ENCODE data around the gene PPP1R14C.

GRCh38 chr6:150112233-150112632, 30.6 kb upstream of the PPP1R14C start:
- no peak for TF ChIP-seq EZH2phosphoT487 (IDR thresholded peaks at IDR 0.05; ENCODE audit: insufficient read depth, low read depth)
- TF ChIP-seq EZH2 (IDR thresholded peaks at IDR 0.05; ENCODE audit: insufficient read depth, poor library complexity, severe bottlenecking), result no peak

Measured in GM23248 (cell line).